ENCODE results near the gene C17orf114.

Gene C17orf114

DNA sequence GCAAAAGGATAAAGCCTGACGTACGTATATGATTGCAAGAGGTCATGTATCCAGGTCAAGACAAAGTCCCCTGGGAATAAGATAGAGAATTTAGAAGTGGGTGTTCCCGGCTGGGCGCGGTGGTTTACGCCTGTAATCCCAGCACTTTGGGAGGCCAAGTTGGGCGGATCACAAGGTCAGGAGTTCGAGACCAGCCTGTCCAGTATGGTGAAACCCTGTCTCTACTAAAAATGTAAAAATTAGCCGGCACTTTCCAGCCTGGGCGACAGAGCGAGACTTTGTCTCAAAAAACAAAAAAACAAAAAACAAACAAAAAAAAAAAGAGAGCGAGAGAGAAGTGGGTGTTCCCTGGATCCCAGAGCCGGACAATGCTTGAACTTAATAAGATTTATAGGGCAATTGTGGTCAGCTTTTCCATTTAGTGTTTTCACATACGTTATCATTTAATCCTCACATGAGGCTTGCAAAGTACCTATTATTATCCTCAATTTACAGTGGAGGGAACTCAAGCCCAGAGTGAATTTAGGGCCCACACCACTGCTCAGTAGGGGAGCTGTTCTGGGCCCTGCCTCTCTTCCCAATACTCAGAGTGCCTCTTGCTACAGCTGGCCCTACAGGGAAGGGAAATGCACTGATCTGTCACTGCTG lies 13.8 kb downstream of the C17orf114 start:
- DNase-seq (ENCODE audit: low read depth): no peak

- no peak for DNase-seq (ENCODE audit: low read depth)
Measured at GRCh38 chr17:4786516-4786915, 15.6 kb downstream of the C17orf114 start.

DNA sequence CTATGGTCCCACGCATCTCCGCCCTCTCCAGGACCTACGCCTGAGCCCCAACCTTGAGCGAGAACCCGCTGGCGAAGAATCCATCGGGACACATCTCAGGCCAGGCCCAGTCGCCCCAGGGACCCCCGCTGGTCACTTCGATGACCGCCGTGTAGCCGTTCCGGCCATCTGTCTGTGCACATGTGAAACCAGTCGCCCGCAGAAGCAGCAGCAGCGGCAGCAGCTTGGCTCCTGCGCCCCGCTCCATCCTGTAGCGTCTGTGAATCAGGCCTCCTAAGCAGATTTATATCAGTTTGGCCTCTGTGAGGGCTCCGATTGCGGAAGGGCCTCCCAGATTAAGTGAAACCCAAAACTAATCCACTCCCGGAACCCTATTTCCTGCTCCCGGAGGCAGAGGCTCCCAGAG lies 16.0 kb downstream of the C17orf114 start, which contains the start of gene VMO1:
Gene VMO1, minus strand, starts transcription at position 259 of the 406 bp plus-strand sequence. Its CDS starts 12 bp downstream, at position 247.
- peak; percentile 67 for DNase-seq (ENCODE audit: low read depth)

GRCh38 chr17:4785311-4786105 lies 16.6 kb downstream of the C17orf114 start:
- peak; percentile 6 for DNase-seq (ENCODE audit: low read depth)

- no peak for DNase-seq (ENCODE audit: low read depth)
Measured at GRCh38 chr17:4782652-4783051, 19.5 kb downstream of the C17orf114 start.

DNA sequence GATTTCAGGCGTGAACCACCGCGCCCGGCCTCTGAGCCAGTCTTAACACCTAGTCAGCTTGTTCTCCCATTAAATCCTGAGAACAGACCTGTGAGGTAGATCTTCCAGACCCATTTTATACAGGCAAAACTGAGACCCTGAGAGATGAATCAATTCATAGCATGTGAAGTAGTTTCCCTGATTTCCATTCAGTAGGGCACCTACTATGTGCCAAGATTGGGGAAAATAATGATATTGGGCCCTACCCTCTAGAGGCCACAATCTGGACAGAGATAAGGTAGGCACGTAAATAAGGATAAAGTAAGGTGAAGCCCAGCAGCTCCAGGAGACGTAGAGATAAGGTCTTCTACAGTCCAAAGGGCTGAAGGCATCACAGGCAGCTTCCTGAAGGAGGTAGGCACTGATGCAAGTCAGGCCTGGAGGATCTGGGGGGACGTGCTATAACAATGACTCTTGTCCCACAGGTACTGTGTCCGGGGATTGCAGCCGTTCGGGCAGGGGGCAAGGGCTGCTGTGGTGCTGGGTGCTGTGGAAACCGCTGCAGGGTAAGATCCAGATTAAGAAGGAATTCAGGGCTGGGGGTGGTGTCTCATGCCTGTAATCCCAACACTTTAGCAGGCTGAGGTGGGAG lies 21.7 kb downstream of the C17orf114 start:
- DNase-seq (ENCODE audit: low read depth): no peak

GRCh38 chr17:4777969-4778760 lies 24.0 kb downstream of the C17orf114 start:
- DNase-seq (ENCODE audit: low read depth): peak; percentile 15

DNA sequence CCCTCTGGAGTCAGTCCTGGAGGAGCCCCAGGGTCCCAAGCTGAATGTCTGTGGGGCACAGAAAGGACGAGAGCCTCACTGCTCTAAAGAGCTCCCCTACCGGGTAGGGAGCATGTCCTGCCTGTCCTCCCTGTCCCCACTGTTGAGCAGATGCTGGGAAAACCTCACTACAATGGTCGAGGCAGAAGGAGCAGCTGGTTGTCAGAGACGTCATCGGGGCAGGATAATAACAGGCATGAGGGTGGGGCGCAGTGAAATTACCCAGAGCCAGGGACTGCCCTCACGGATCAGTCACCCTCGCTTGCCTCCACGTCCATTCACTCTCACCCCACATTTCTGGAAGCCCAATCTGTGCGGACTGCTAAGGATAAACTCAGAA lies 29.9 kb downstream of the C17orf114 start:
- DNase-seq (ENCODE audit: low read depth): no peak

DNA sequence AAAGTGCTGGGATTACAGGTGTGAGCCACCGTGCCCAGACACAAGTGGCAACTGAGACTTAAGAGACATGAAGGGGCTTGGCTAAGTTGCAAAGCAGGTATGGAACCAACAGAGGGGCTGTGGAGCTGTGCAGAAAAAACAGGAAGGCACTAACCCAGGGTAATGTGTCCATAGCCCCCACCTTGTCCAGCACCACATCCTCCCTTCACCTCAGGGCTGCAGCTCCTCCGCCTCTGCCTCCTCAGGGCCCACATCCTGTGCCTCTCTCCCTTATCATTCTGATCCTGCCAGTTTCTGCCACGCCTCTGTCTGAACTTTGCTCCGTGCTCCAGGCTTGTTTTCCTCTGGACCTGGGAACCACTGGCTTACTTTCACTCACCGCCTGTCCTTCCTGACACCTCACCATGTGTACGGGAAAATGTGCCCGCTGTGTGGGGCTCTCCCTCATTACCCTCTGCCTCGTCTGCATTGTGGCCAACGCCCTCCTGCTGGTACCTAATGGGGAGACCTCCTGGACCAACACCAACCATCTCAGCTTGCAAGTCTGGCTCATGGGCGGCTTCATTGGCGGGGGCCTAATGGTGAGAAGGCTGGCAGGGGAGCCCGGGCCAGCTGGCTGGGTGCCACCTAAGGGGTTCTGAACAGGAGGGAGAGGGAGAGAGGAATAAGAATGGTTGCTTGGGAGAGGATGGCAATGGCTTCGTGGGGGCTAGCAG lies 30.5 kb downstream of the C17orf114 start, which contains the start of gene TM4SF5:
Gene TM4SF5, plus strand, starts transcription at position 368 of the 716 bp plus-strand sequence. Its CDS starts 37 bp downstream, at position 405.
- no peak for DNase-seq (ENCODE audit: low read depth)

DNA sequence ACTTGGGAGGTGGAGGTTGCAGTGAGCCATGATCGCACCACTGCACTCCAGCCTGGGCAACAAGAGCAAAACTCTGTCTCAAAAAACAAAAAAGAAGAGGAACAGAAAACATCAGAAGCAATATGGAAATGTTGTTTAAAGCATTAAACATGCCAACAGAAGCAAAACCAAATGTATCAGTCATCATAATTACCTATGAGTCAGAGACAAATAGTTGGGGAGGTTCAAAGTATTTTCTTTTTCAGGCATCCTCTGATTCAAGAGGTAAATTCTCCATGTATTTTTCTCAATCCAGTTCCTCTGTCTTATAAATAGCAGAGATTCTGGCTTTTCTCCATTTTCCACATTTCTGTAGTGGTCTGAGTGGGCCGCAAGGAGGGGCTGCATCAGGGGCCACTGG lies 32.5 kb downstream of the C17orf114 start:
- DNase-seq (ENCODE audit: low read depth): peak; percentile 16

GRCh38 chr17:4768298-4768697 lies 33.8 kb downstream of the C17orf114 start:
- no peak for DNase-seq (ENCODE audit: low read depth)

GRCh38 chr17:4766723-4767122 lies 35.4 kb downstream of the C17orf114 start:
- no peak for DNase-seq (ENCODE audit: low read depth)

DNA sequence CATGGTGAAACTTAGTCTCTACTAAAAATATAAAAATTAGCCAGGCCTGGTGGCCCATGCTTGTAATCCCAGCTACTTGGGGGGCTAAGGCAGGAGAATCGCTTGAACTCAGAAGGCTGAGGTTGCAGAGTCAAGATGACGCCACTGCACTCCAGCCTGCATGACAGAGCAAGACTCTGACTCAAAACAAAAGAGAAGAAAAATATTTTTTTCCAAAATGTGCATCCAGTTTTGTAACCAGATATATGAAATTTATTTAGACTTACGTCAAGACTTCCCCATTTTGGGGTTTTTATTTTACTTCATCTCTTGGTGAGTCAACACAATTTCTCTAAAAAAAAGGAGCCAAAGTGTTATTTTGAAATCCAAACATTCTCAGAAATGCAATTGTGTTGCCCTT lies 35.9 kb downstream of the C17orf114 start:
- DNase-seq (ENCODE audit: low read depth): no peak

GRCh38 chr17:4764595-4764994 lies 37.5 kb downstream of the C17orf114 start:
- no peak for DNase-seq (ENCODE audit: low read depth)

GRCh38 chr17:4759776-4760236 lies 42.3 kb downstream of the C17orf114 start:
- DNase-seq (ENCODE audit: low read depth): no peak

DNA sequence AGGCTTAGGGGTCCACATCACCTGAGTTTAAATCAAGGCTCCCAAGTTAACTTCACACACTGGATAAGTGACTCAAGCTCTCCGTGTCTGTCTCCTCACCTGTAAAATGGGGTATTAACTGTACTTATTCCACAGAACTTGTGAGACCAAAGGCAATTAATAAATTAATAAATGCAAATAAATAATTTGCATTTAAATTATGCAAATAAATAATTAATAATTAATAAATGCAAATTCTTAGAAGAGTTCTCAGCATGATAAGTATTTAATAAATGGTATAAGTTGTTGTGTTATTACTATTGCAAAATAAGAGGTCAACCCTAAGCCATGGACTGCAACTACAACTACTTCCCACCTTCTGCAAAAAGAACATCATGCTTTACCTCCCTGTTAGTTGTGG lies 48.7 kb downstream of the C17orf114 start:
- DNase-seq (ENCODE audit: low read depth): no peak

GRCh38 chr17:4751932-4752331 lies 50.2 kb downstream of the C17orf114 start:
- DNase-seq (ENCODE audit: low read depth): peak; percentile 26
